ENCODE measurements around the gene LRP6. TPM values are rescaled to one million over a fixed set of nuclear protein-coding genes. Genes with fewer than 3 reads are reported as not detected.
A peak's percentile ranks its signal among the peaks of the same experiment; 100 is the strongest.

The LRP6 gene
- total RNA-seq, 2 donors from 2014 or later = 23.1 to 26.7 TPM

DNA sequence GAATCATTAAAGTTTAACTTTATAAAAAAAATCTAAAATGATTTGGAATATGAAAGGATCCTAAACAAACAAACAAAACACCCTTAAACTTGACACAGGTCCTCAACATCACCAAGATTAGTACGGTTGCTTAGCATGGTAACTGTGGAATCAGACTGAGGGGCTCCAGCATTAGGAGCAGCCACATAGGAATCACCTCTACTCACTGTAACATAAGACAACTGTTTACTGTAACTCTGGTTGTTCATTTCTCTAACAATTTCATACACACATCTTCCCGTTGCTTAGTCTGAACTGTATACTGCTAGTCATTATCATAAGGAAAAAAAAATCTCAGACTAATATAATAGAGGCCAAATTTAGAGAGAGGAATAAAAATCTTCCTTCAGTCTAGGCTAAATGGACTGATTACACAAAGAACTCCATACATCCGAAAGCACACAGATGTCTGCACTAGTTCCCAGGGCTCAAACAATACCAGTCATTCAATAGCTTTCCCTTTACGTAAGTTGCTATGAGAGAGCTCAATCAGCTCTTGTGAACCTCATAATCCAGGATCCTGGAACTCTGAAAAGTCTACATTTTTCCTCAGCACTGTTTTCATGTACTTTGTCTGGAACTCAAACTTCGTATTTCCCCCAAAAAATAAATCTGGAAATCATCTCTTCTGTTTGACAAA lies 26.0 kb downstream of the LRP6 start:
- H3K27ac ChIP-seq = peak overlapping the region; percentile 4 to 49 (median 38)
- peak; percentile 74 for ATAC-seq
- 25 to 35% methylated on average over 5 of the region's 5 CpGs for WGBS, 2 donors

DNA sequence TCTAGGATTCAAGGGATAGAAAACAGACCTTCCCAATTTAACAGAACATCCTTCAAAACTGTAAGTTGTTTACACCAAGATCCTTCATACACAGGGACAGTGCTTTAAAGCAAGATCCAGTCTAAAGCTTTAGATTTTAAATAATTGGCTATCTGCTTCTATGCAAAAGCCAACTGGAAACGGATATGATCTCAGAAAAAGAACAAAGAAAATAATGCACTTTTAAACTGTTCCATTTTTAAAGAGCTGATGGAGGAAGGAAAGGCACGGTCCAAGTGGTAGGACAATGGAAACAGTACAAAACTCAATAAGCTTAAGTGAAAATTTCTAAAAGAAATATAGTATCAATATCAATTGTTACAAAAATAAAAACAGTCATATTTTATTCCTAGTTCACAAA lies 27.7 kb downstream of the LRP6 start:
- no peak for TF ChIP-seq POLR2A (IDR thresholded peaks at IDR 0.05)
- TF ChIP-seq, protein P1, sequence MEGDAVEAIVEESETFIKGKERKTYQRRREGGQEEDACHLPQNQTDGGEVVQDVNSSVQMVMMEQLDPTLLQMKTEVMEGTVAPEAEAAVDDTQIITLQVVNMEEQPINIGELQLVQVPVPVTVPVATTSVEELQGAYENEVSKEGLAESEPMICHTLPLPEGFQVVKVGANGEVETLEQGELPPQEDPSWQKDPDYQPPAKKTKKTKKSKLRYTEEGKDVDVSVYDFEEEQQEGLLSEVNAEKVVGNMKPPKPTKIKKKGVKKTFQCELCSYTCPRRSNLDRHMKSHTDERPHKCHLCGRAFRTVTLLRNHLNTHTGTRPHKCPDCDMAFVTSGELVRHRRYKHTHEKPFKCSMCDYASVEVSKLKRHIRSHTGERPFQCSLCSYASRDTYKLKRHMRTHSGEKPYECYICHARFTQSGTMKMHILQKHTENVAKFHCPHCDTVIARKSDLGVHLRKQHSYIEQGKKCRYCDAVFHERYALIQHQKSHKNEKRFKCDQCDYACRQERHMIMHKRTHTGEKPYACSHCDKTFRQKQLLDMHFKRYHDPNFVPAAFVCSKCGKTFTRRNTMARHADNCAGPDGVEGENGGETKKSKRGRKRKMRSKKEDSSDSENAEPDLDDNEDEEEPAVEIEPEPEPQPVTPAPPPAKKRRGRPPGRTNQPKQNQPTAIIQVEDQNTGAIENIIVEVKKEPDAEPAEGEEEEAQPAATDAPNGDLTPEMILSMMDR (IDR thresholded peaks at IDR 0.05) = no peak
- no peaks in the 10 kb centered on the region for H3K9me3 ChIP-seq
- DNase-seq (no peak), ATAC-seq (no peak)
- no peak overlapping the region for H3K4me3 ChIP-seq
- no peak overlapping the region for H3K27ac ChIP-seq
- 60 to 62% methylated on average over 2 of the region's 2 CpGs for WGBS, 2 donors
- peaks cover 43% of the 10 kb centered on the region for H3K4me1 ChIP-seq
- no peaks in the 10 kb centered on the region for H3K27me3 ChIP-seq
- H3K36me3 ChIP-seq (replicated peaks in 1 of 2; ENCODE audit: insufficient read depth in 1 of 2, low read depth in 2 of 2) = no peaks in the 10 kb centered on the region
- intact Hi-C loops (cut with DNase I) = no loop called here

More for the DNA sequence above, 26.0 kb downstream of the LRP6 start:
- no peak for DNase-seq
- TF ChIP-seq POLR2A (IDR thresholded peaks at IDR 0.05) = no peak
- TF ChIP-seq, protein P1 (IDR thresholded peaks at IDR 0.05) = no peak
- intact Hi-C loops (cut with DNase I) = no loop called here
- H3K4me3 ChIP-seq = no peak overlapping the region
- H3K27me3 ChIP-seq = no peaks in the 10 kb centered on the region
- peaks cover 43% of the 10 kb centered on the region for H3K4me1 ChIP-seq
- H3K9me3 ChIP-seq = no peaks in the 10 kb centered on the region
- no peaks in the 10 kb centered on the region for H3K36me3 ChIP-seq (replicated peaks in 1 of 2; ENCODE audit: insufficient read depth in 1 of 2, low read depth in 2 of 2)

DNA sequence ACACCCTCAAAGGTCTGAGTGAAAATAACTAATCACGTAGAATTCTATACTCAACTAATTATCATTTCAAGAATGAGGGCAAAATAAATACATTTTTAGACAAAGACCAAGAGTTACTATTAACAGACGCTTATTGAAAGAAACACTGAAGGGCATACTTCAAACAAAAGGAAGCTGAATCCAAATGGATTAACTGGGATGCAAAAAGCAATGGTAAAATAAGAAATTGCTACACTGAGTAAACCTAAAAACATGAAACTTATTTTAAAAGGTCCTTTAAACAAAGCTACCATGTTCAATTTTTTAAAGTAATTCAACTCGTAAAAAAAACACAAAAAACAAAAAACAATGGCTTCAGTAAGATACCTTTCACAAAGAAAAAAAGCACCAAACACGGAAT lies 28.2 kb downstream of the LRP6 start:
- Histone ChIP-seq H3K4me3 (no peak overlapping the region), H3K4me1 (peaks cover 43% of the 10 kb centered on the region), H3K27ac (no peak overlapping the region), H3K9me3 (no peaks in the 10 kb centered on the region), H3K27me3 (no peaks in the 10 kb centered on the region), H3K36me3 (replicated peaks in 1 of 2; ENCODE audit: insufficient read depth in 1 of 2, low read depth in 2 of 2) (no peaks in the 10 kb centered on the region)
- TF ChIP-seq POLR2A (IDR thresholded peaks at IDR 0.05) = no peak
- TF ChIP-seq, protein P1 (IDR thresholded peaks at IDR 0.05) = no peak
- ATAC-seq (no peak), DNase-seq (no peak)
- 92 to 93% methylated on average over 4 of the region's 4 CpGs for WGBS, 2 donors
- intact Hi-C loops (cut with DNase I) = no loop called here

DNA sequence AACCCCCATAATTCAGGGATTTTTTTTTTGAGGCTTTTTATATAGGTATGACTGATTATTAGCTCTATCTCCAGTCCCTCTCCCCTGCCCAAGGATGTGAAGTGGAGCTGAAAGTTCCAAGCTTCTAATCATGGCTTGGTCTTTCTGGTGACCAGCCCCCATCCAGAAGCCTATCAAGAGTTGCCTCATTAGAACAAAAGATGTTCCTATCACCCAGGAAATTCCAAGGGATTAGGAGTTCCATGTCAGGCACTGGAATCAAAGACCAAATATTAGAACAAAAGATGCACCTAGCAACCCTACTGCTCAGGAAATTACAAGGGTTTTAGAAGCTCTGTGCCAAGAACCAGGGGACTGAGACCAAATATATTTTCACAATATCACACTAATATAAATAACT lies 29.9 kb downstream of the LRP6 start:
- TF ChIP-seq, protein P1 (IDR thresholded peaks at IDR 0.05) = no peak
- TF ChIP-seq POLR2A (IDR thresholded peaks at IDR 0.05) = no peak
- no peak overlapping the region for H3K27ac ChIP-seq
- H3K9me3 ChIP-seq = no peaks in the 10 kb centered on the region
- DNase-seq = no peak
- intact Hi-C loops (cut with DNase I) = no loop called here
- no peak overlapping the region for H3K4me3 ChIP-seq
- H3K4me1 ChIP-seq = peaks cover 52% of the 10 kb centered on the region
- no peak for ATAC-seq
- H3K27me3 ChIP-seq = no peaks in the 10 kb centered on the region
- H3K36me3 ChIP-seq (replicated peaks in 1 of 2; ENCODE audit: insufficient read depth in 1 of 2, low read depth in 2 of 2) = no peaks in the 10 kb centered on the region

DNA sequence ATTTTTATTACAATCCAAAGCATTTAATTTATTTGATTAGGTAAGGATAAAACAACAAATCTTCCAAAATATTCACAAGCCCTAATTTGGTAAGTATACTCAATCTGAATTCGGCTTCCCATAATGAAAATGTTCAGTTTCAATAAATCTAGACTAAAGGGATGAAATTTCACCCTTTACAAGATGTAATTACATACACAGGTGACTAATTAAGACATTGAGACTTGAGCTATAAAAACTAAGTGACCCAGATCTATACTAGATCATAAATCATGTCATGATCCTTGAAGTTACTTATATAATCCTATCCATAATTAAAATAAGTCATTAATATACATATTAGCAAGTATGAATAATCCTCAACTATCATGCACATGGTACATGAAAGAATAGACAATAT lies 36.6 kb downstream of the LRP6 start:
- H3K4me1 ChIP-seq = peaks cover 46% of the 10 kb centered on the region
- H3K4me3 ChIP-seq = no peak overlapping the region
- intact Hi-C loops (cut with DNase I) = no loop called here
- TF ChIP-seq, protein P1 (IDR thresholded peaks at IDR 0.05) = no peak
- TF ChIP-seq POLR2A (IDR thresholded peaks at IDR 0.05) = no peak
- no peak for ATAC-seq
- H3K9me3 ChIP-seq = no peaks in the 10 kb centered on the region
- 59 to 64% methylated on average over 1 of the region's 1 CpG for WGBS, 2 donors
- no peak for DNase-seq
- no peaks in the 10 kb centered on the region for H3K27me3 ChIP-seq
- H3K36me3 ChIP-seq (replicated peaks in 1 of 2; ENCODE audit: insufficient read depth in 1 of 2, low read depth in 2 of 2) = no peaks in the 10 kb centered on the region
- H3K27ac ChIP-seq = peak overlapping the region in 3 of 4 donors; percentile 14 to 69 (median 15)
